K562 (cell line): ENCODE data around the gene R3HDM1. TPM values are rescaled to one million over a fixed set of nuclear protein-coding genes. Genes with fewer than 3 reads are reported as not detected.

ENCODE experiments used
- ATAC-seq: fragments of 200-7000 bp; cut with Tn5 transposase; 3 replicates; pipeline ENCODE4 v1.9.1; 2020; ENCODE audit warnings: moderate library complexity
- BruUV-seq: library from RNA; stranded (reverse); fragments of 400-500 nt; replicated peaks from 2 replicates; lab custom pipeline; 2021; lab: Mats Ljungman, UMichigan
- CTCF ChIA-PET: fragments of 300-600 bp; formaldehyde crosslinking; extraction: SDS; loops from one replicate; lab custom pipeline; 2021; ENCODE audit warnings: low intra/inter-chr PET ratio; lab: Yijun Ruan, JAX
- POLR2A ChIA-PET: fragments of 300-600, 350-650 bp; sonication (Branson Sonifier 250); formaldehyde crosslinking; extraction: SDS; loops from one replicate; lab custom pipeline; 2021; ENCODE audit warnings: antibody characterized with exemption, inconsistent platforms; lab: Yijun Ruan, JAX
- DNase-seq, 4 experiments: peaks; one replicate each; pipeline versions ENCODE4 v3.0.0 to v3.0.0-alpha.2; 2011 to 2018; ENCODE audit warnings: low spot score in 3 of 4, mixed read lengths in 3 of 4; ENCODE audit errors: extremely low read depth in 1 of 4
- FAIRE-seq: peaks from 2 replicates; lab custom pipeline; 2011; peaks lifted over from hg19 to GRCh38; lab: Jason Lieb, UNC
- H2AFZ ChIP-seq: 2 replicates; pipeline ENCODE4 v1.6.0; 2011; ENCODE audit warnings: low read depth, low read length, control low read depth, inconsistent platforms
- H3K27ac ChIP-seq: fragments of 200-600 bp; 3 replicates; pipeline ENCODE4 v1.8.0; 2011; ENCODE audit warnings: low read depth, mild to moderate bottlenecking, control low read depth, inconsistent platforms, low read length, moderate library complexity, mixed read lengths; ENCODE audit errors: extremely low read depth
- H3K27me3 ChIP-seq, 2 experiments: fragments of 300-600 bp in 1 of 2; 2 replicates in 1 of 2; 3 replicates in 1 of 2; pipeline versions ENCODE4 v1.6.0 to v1.8.0; 2011; ENCODE audit warnings: inconsistent platforms in 2 of 2, low read length in 2 of 2, mild to moderate bottlenecking in 1 of 2, mixed read lengths in 1 of 2, moderate library complexity in 1 of 2; ENCODE audit not compliant: control insufficient read depth in 2 of 2, insufficient read depth in 2 of 2
- H3K36me3 ChIP-seq: fragments of 300-600 bp; 3 replicates; pipeline ENCODE4 v1.8.0; 2011; ENCODE audit warnings: mild to moderate bottlenecking, low read length, inconsistent platforms; ENCODE audit not compliant: control insufficient read depth, insufficient read depth
- H3K4me1 ChIP-seq, 2 experiments: fragments of 200-600 bp in 1 of 2; replicated peaks in 1 of 2; 2 replicates in 1 of 2; 3 replicates in 1 of 2; pipeline versions ENCODE4 v1.5.1 to v1.8.0; 2011; ENCODE audit warnings: inconsistent platforms in 2 of 2, low read length in 2 of 2, mild to moderate bottlenecking in 1 of 2, mixed read lengths in 1 of 2, moderate library complexity in 1 of 2; ENCODE audit not compliant: control insufficient read depth in 2 of 2, insufficient read depth in 2 of 2
- H3K4me2 ChIP-seq: 2 replicates; pipeline ENCODE4 v1.6.1; 2011; ENCODE audit warnings: low read length, control low read depth, inconsistent platforms, mixed read lengths; ENCODE audit not compliant: insufficient read depth
- H3K4me3 ChIP-seq: fragments of 200-600 bp; sonication (generic), shearing (Covaris generic); 2 replicates; pipeline ENCODE4 v1.5.1; 2016; ENCODE audit warnings: control low read depth, inconsistent platforms
- H3K79me2 ChIP-seq: fragments of 200-600 bp; 3 replicates; pipeline ENCODE4 v1.8.0; 2011; ENCODE audit warnings: low read length, inconsistent platforms; ENCODE audit not compliant: control insufficient read depth, insufficient read depth
- H3K9ac ChIP-seq, 2 experiments: 2 replicates each; pipeline versions ENCODE4 v1.6.0 to v1.6.1; 2011; ENCODE audit warnings: low read depth in 2 of 2, low read length in 2 of 2, control low read depth in 1 of 2, inconsistent platforms in 1 of 2, mild to moderate bottlenecking in 1 of 2, mixed read lengths in 1 of 2; ENCODE audit not compliant: insufficient read depth in 1 of 2
- H3K9me1 ChIP-seq: one replicate; pipeline ENCODE4 v1.6.0; 2011; ENCODE audit warnings: inconsistent platforms, mild to moderate bottlenecking, low read length, moderate library complexity; ENCODE audit not compliant: control insufficient read depth, insufficient read depth
- H3K9me3 ChIP-seq: replicated peaks from 2 replicates; pipeline ENCODE4 v1.5.1; 2011; ENCODE audit warnings: low read depth, low read length, inconsistent platforms; ENCODE audit not compliant: control insufficient read depth, insufficient read depth
- H4K20me1 ChIP-seq: replicated peaks from 2 replicates; pipeline ENCODE4 v1.6.1; 2011; ENCODE audit warnings: low read length, inconsistent platforms, mixed read lengths; ENCODE audit not compliant: control insufficient read depth, insufficient read depth
- ETS2 ChIP-seq: IDR thresholded peaks from 2 replicates; pipeline ENCODE4 v1.6.1; 2016; ENCODE audit warnings: borderline replicate concordance, missing genetic modification characterization, mild to moderate bottlenecking, moderate library complexity, missing compliant biosample characterization; ENCODE audit not compliant: poor library complexity, severe bottlenecking
- IRF9 ChIP-seq: fragments of 450-650 bp; IDR thresholded peaks from 2 replicates; pipeline ENCODE4 v1.6.1; 2016; ENCODE audit warnings: missing biosample characterization, missing genetic modification characterization
- JUNB ChIP-seq: fragments of 450-650 bp; formaldehyde crosslinking; conservative IDR thresholded peaks from 2 replicates; pipeline ENCODE4 v1.4.0; 2020; ENCODE audit warnings: mild to moderate bottlenecking
- RBM34 ChIP-seq: fragments of 200-400 bp; formaldehyde crosslinking; IDR thresholded peaks from 2 replicates; pipeline ENCODE4 v1.6.1; 2018; ENCODE audit warnings: low read length, borderline replicate concordance; ENCODE audit not compliant: insufficient read depth
- SMAD1 ChIP-seq: fragments of 150-350 bp; IDR thresholded peaks from 2 replicates; pipeline ENCODE4 v1.6.1; 2014; ENCODE audit warnings: low read length, low read depth; ENCODE audit not compliant: partially characterized antibody
- STAG1 ChIP-seq: sonication (generic); formaldehyde crosslinking; IDR thresholded peaks from 2 replicates; pipeline ENCODE4 v1.5.0; 2020; ENCODE audit warnings: missing genetic modification reagents, borderline replicate concordance
- STAT5A ChIP-seq: IDR thresholded peaks from 2 replicates; pipeline ENCODE4 v1.6.1; 2012; ENCODE audit warnings: low read length, inconsistent platforms, borderline replicate concordance
- ZNF431 ChIP-seq: sonication (generic); formaldehyde crosslinking; IDR thresholded peaks from 2 replicates; pipeline ENCODE4 v1.8.0; 2022; ENCODE audit warnings: mild to moderate bottlenecking, missing genetic modification reagents
- ZNF584 ChIP-seq: fragments of 200-800 bp; sonication (Bioruptor generic); IDR thresholded peaks from 2 replicates; pipeline ENCODE4 v1.6.1; 2016; ENCODE audit warnings: low read depth, mild to moderate bottlenecking, missing genetic modification characterization, missing compliant biosample characterization
- WGBS: fragments of 100-300 bp; shearing (Covaris generic); methylation state at CpG from one replicate; pipeline ENCODE4 v1.1.6; 2016; ENCODE audit warnings: low coverage, mixed read lengths; ENCODE audit not compliant: insufficient coverage; ENCODE audit errors: missing lambda C conversion rate; 5-methylcytosine and 5-hydroxymethylcytosine counted together
- in situ Hi-C: fragments of 300-500 bp; cut with MboI; formaldehyde crosslinking; loops from 4 replicates; pipeline ENCODE4 v1.15.0; 2018; ENCODE audit warnings: inconsistent platforms, mixed read lengths
- intact Hi-C: fragments of 100-400 bp; cut with micrococcal nuclease; formaldehyde crosslinking; loops from 2 replicates; pipeline ENCODE4 v1.14.2; 2022
- polyA plus RNA-seq, 8 experiments: library from polyadenylated mRNA; depleted of rRNA in 4 of 8; stranded (reverse) in 5 of 8; unstranded in 3 of 8; fragments of >200 nt; fragmentation: Nextera tagmentation in 2 of 8; fragmentation: Illumina TruSeq in 1 of 8; extraction: Ambion mirVana in 2 of 8; extraction: Trizol in 1 of 8; gene quantifications; 2 replicates each; pipeline versions ENCODE4 v1.2.1 to v1.2.3, GENCODE V29; 2011 to 2014; ENCODE audit warnings: inconsistent platforms in 1 of 8, missing spikeins in 1 of 8
- total RNA-seq, 7 experiments: library from RNA; depleted of rRNA in 6 of 7; stranded (reverse); fragments of >200 nt in 6 of 7; fragmentation: Illumina TruSeq in 2 of 7; extraction: Trizol in 2 of 7; gene quantifications; 2 replicates each; pipeline versions ENCODE4 v1.2.1 to v1.2.3, GENCODE V29; 2011 to 2021; ENCODE audit warnings: low replicate concordance in 1 of 7
- TF ChIP-seq, protein P1 (sequence below): fragments of 250-450 bp; sonication (Bioruptor Pico); IDR thresholded peaks from 2 replicates; pipeline ENCODE4 v1.8.0; 2021; ENCODE audit warnings: borderline replicate concordance, mild to moderate bottlenecking, moderate library complexity; ENCODE audit not compliant: poor library complexity, severe bottlenecking
- TF ChIP-seq, protein P2 (sequence below): fragments of 250-450 bp; sonication (Bioruptor Pico); IDR thresholded peaks from 2 replicates; pipeline ENCODE4 v1.6.1; 2021; ENCODE audit warnings: mild to moderate bottlenecking

Gene R3HDM1
- total and polyA plus RNA-seq, 9 of the 15 experiments (the other 6 are each of a cell fraction or from before 2014, with no cell fraction given): 12.4 to 89.4 (median 31.0) TPM

GRCh38 chr2:135485441-135485840, 45.8 kb upstream of the R3HDM1 start (continued):
- no peak for TF ChIP-seq STAT5A
- TF ChIP-seq, protein P1, sequence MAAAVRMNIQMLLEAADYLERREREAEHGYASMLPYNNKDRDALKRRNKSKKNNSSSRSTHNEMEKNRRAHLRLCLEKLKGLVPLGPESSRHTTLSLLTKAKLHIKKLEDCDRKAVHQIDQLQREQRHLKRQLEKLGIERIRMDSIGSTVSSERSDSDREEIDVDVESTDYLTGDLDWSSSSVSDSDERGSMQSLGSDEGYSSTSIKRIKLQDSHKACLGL (CRISPR knock-in tag): no peak
- no peak for TF ChIP-seq RBM34
- TF ChIP-seq JUNB (CRISPR knock-in tag): no peak
- TF ChIP-seq ZNF584 (CRISPR knock-in tag): no peak
- TF ChIP-seq, all 486 proteins: peak for 0

GRCh38 chr2:135490376-135490775, 40.9 kb upstream of the R3HDM1 start:
- in situ Hi-C loops (no loop called here), intact Hi-C loops (no loop called here)
- no peaks in the 10 kb centered on the region for H3K27me3 ChIP-seq
- BruUV-seq: no TSS peak
- H3K79me2 ChIP-seq: no peaks in the 10 kb centered on the region
- H3K36me3 ChIP-seq: peaks cover 10% of the 10 kb centered on the region; the same call in 1 of the 3 replicates
- H3K4me3 ChIP-seq: no peak overlapping the region
- ChIA-PET POLR2A (no interaction called here), CTCF (no interaction called here)
- DNase-seq (no peak), ATAC-seq (no peak), FAIRE-seq (no peak)
- H3K9ac ChIP-seq: no peak overlapping the region
- no peak overlapping the region for H3K27ac ChIP-seq
- H3K9me3 ChIP-seq: peaks cover 4% of the 10 kb centered on the region
- no peaks in the 10 kb centered on the region for H3K9me1 ChIP-seq
- no peak overlapping the region for H2AFZ ChIP-seq
- H3K4me2 ChIP-seq: no peak overlapping the region
- H4K20me1 ChIP-seq: no peaks in the 10 kb centered on the region
- 50% methylated on average over 1 of the region's 1 CpG for WGBS
- H3K4me1 ChIP-seq: no peaks in the 10 kb centered on the region
- TF ChIP-seq ETS2 (no peak), STAG1 (no peak), IRF9 (tag) (no peak), ZNF431 (CRISPR knock-in tag) (no peak), SMAD1 (no peak)
- TF ChIP-seq, protein P2, sequence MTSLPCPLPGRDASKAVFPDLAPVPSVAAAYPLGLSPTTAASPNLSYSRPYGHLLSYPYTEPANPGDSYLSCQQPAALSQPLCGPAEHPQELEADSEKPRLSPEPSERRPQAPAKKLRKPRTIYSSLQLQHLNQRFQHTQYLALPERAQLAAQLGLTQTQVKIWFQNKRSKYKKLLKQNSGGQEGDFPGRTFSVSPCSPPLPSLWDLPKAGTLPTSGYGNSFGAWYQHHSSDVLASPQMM (CRISPR knock-in tag): no peak
